Mesenchymal stem cell (in vitro differentiated cells and primary cell): ENCODE data around the gene NCOA4.

Experiments used
- DNase-seq: peaks from one replicate; pipeline ENCODE4 v3.0.0-alpha.2; 2013
- H2AFZ ChIP-seq: one replicate; pipeline ENCODE4 v1.6.1; 2013; ENCODE audit warnings: low read depth, mild to moderate bottlenecking, control low read depth, inconsistent platforms, low read length, moderate library complexity
- H2AK5ac ChIP-seq: 2 replicates; pipeline ENCODE4 v1.6.1; 2013; ENCODE audit warnings: low read length, moderate library complexity, mild to moderate bottlenecking, inconsistent platforms; ENCODE audit not compliant: severe bottlenecking
- H2BK120ac ChIP-seq: one replicate; pipeline ENCODE4 v1.6.1; 2013; ENCODE audit warnings: low read depth, mild to moderate bottlenecking, inconsistent platforms, low read length, moderate library complexity
- H2BK12ac ChIP-seq, 2 experiments: one replicate each; pipeline ENCODE4 v1.6.1; 2013; ENCODE audit warnings: inconsistent platforms in 2 of 2, low read length in 2 of 2, mild to moderate bottlenecking in 2 of 2, moderate library complexity in 2 of 2, control low read depth in 1 of 2
- H2BK15ac ChIP-seq: one replicate; pipeline ENCODE4 v1.6.1; 2013; ENCODE audit warnings: mild to moderate bottlenecking, low read depth, inconsistent platforms; ENCODE audit not compliant: poor library complexity, severe bottlenecking
- H2BK5ac ChIP-seq: 2 replicates; pipeline ENCODE4 v1.6.1; 2013; ENCODE audit warnings: low read depth, mild to moderate bottlenecking, low read length, control low read depth, inconsistent platforms; ENCODE audit not compliant: poor library complexity, severe bottlenecking
- H3K14ac ChIP-seq, 2 experiments: one replicate each; pipeline ENCODE4 v1.6.1; 2013; ENCODE audit warnings: inconsistent platforms in 2 of 2, low read length in 2 of 2, control low read depth in 1 of 2, mild to moderate bottlenecking in 1 of 2, moderate library complexity in 1 of 2
- H3K18ac ChIP-seq, 2 experiments: one replicate each; pipeline ENCODE4 v1.6.1; 2013; ENCODE audit warnings: inconsistent platforms in 2 of 2, low read length in 2 of 2, control low read depth in 1 of 2, low read depth in 1 of 2, mild to moderate bottlenecking in 1 of 2
- H3K23ac ChIP-seq, 2 experiments: one replicate each; pipeline ENCODE4 v1.6.1; 2013; ENCODE audit warnings: inconsistent platforms in 2 of 2, low read length in 2 of 2, mild to moderate bottlenecking in 2 of 2, moderate library complexity in 2 of 2, control low read depth in 1 of 2
- H3K27ac ChIP-seq: 2 replicates; pipeline ENCODE4 v1.5.1; 2013; ENCODE audit warnings: mild to moderate bottlenecking, moderate library complexity, low read length, control low read depth, inconsistent platforms; ENCODE audit not compliant: poor library complexity, severe bottlenecking
- H3K27me3 ChIP-seq, 2 experiments: 2 replicates each; pipeline versions ENCODE4 v1.6.1 to v1.7.0; 2013; ENCODE audit warnings: low read length in 2 of 2, mild to moderate bottlenecking in 2 of 2, moderate library complexity in 2 of 2, control low read depth in 1 of 2, inconsistent platforms in 1 of 2; ENCODE audit not compliant: control insufficient read depth in 1 of 2, insufficient read depth in 1 of 2
- H3K36me3 ChIP-seq, 2 experiments: 2 replicates each; pipeline versions ENCODE4 v1.6.1 to v1.7.0; 2013; ENCODE audit warnings: low read length in 2 of 2, control low read depth in 1 of 2, inconsistent platforms in 1 of 2, low read depth in 1 of 2, mild to moderate bottlenecking in 1 of 2; ENCODE audit not compliant: insufficient read depth in 2 of 2, control insufficient read depth in 1 of 2
- H3K4ac ChIP-seq, 2 experiments: one replicate each; pipeline ENCODE4 v1.6.1; 2013; ENCODE audit warnings: inconsistent platforms in 2 of 2, low read length in 2 of 2, mild to moderate bottlenecking in 2 of 2, moderate library complexity in 2 of 2, control low read depth in 1 of 2, low read depth in 1 of 2
- H3K4me1 ChIP-seq: 2 replicates; pipeline ENCODE4 v1.6.1; 2013; ENCODE audit warnings: low read depth, low read length, control low read depth; ENCODE audit not compliant: control insufficient read depth, insufficient read depth
- H3K4me2 ChIP-seq: 2 replicates; pipeline ENCODE4 v1.6.1; 2013; ENCODE audit warnings: low read length, mild to moderate bottlenecking, inconsistent platforms; ENCODE audit not compliant: poor library complexity, severe bottlenecking
- H3K4me3 ChIP-seq, 2 experiments: 2 replicates each; pipeline versions ENCODE4 v1.5.1 to v1.7.0; 2013; ENCODE audit warnings: low read length in 2 of 2, mild to moderate bottlenecking in 2 of 2, control low read depth in 1 of 2, low read depth in 1 of 2; ENCODE audit not compliant: insufficient read depth in 1 of 2
- H3K79me1 ChIP-seq: replicated peaks from 2 replicates; pipeline ENCODE4 v1.6.1; 2013; ENCODE audit warnings: mild to moderate bottlenecking, control low read depth, low read length, inconsistent platforms; ENCODE audit not compliant: poor library complexity, severe bottlenecking
- H3K9ac ChIP-seq: 2 replicates; pipeline ENCODE4 v1.7.0; 2013; ENCODE audit warnings: mild to moderate bottlenecking, low read length, moderate library complexity
- H3K9me3 ChIP-seq: 2 replicates; pipeline ENCODE4 v1.7.0; 2013; ENCODE audit warnings: mild to moderate bottlenecking, low read length; ENCODE audit not compliant: control insufficient read depth
- H4K8ac ChIP-seq: one replicate; pipeline ENCODE4 v1.6.1; 2013; ENCODE audit warnings: inconsistent platforms, mild to moderate bottlenecking, low read length, moderate library complexity
- H4K91ac ChIP-seq: one replicate; pipeline ENCODE4 v1.6.1; 2013; ENCODE audit warnings: mild to moderate bottlenecking, low read length, inconsistent platforms
- WGBS: methylation state at CpG from one replicate; pipeline ENCODE4 v1.1.7; 2013; ENCODE audit warnings: mixed read lengths; 5-methylcytosine and 5-hydroxymethylcytosine counted together

The NCOA4 gene

GRCh38 chr10:46046261-46046660 lies 15.8 kb upstream of the NCOA4 start, which contains the start of gene MSMB:
Gene MSMB (minus strand): TSS chr10:46046269. CDS start chr10:46046237, 32 bp downstream.
- no peak within 1 kb of the TSS for H3K23ac ChIP-seq
- no peak within 1 kb of the TSS for H3K14ac ChIP-seq
- H4K8ac ChIP-seq = no peak within 1 kb of the TSS
- H3K79me1 ChIP-seq = no peaks in the 10 kb centered on the region
- H4K91ac ChIP-seq = no peak within 1 kb of the TSS
- DNase-seq = no peak
- no peaks in the 10 kb centered on the region for H3K36me3 ChIP-seq
- H3K4me2 ChIP-seq = no peak within 1 kb of the TSS
- H3K9ac ChIP-seq = no peak within 1 kb of the TSS
- H2AFZ ChIP-seq = no peak within 1 kb of the TSS
- H3K4me1 ChIP-seq = no peaks in the 10 kb centered on the region
- 90% methylated on average over 5 of the region's 7 CpGs for WGBS
- no peak within 1 kb of the TSS for H3K4ac ChIP-seq
- H3K18ac ChIP-seq = no peak within 1 kb of the TSS
- no peak within 1 kb of the TSS for H2BK5ac ChIP-seq
- no peak within 1 kb of the TSS for H3K27ac ChIP-seq
- H2BK12ac ChIP-seq = no peak within 1 kb of the TSS
- peaks cover 22 to 39% of the 10 kb centered on the region in 2 experiments for H3K27me3 ChIP-seq
- H2BK15ac ChIP-seq = no peak within 1 kb of the TSS
- H3K9me3 ChIP-seq = no peaks in the 10 kb centered on the region
- no peak within 1 kb of the TSS for H2AK5ac ChIP-seq
- no peak within 1 kb of the TSS for H3K4me3 ChIP-seq
- no peak within 1 kb of the TSS for H2BK120ac ChIP-seq

GRCh38 chr10:46042527-46042926 lies 12.1 kb upstream of the NCOA4 start:
- Histone ChIP-seq H4K8ac (no peak overlapping the region), H3K27ac (no peak overlapping the region), H3K14ac (no peak overlapping the region), H3K9me3 (no peaks in the 10 kb centered on the region), H2BK15ac (no peak overlapping the region), H3K79me1 (no peaks in the 10 kb centered on the region), H2BK12ac (no peak overlapping the region), H3K4me2 (no peak overlapping the region), H3K36me3 (no peaks in the 10 kb centered on the region), H3K23ac (no peak overlapping the region), H3K4me3 (no peak overlapping the region), H3K27me3 (peaks cover 20% of the 10 kb centered on the region in 2 experiments), H2BK120ac (no peak overlapping the region), H3K18ac (no peak overlapping the region), H4K91ac (no peak overlapping the region), H2BK5ac (no peak overlapping the region), H3K4me1 (no peaks in the 10 kb centered on the region), H3K9ac (no peak overlapping the region), H3K4ac (no peak overlapping the region), H2AFZ (no peak overlapping the region), H2AK5ac (no peak overlapping the region)
- DNase-seq = no peak
- WGBS = 65% methylated on average over 4 of the region's 4 CpGs

- DNase-seq = no peak
- Histone ChIP-seq H3K27me3 (peaks cover 3 to 11% of the 10 kb centered on the region in 2 experiments), H2BK5ac (no peak overlapping the region), H4K91ac (no peak overlapping the region), H3K79me1 (no peaks in the 10 kb centered on the region), H2AK5ac (no peak overlapping the region), H2AFZ (no peak overlapping the region), H3K4me3 (no peak overlapping the region), H3K9me3 (no peaks in the 10 kb centered on the region), H2BK12ac (no peak overlapping the region), H3K4me1 (no peaks in the 10 kb centered on the region), H3K14ac (no peak overlapping the region), H3K9ac (no peak overlapping the region), H4K8ac (no peak overlapping the region), H3K4ac (no peak overlapping the region), H2BK120ac (no peak overlapping the region), H2BK15ac (no peak overlapping the region), H3K27ac (no peak overlapping the region), H3K23ac (no peak overlapping the region), H3K18ac (no peak overlapping the region), H3K4me2 (no peak overlapping the region), H3K36me3 (no peaks in the 10 kb centered on the region)
- WGBS = 89% methylated on average over 3 of the region's 3 CpGs
Measured at GRCh38 chr10:46040004-46040403, 9.6 kb upstream of the NCOA4 start.

GRCh38 chr10:46037107-46037825 lies 6.8 kb upstream of the NCOA4 start:
- no peak overlapping the region for H3K4ac ChIP-seq
- 93% methylated on average over 7 of the region's 8 CpGs for WGBS
- H2BK120ac ChIP-seq = no peak overlapping the region
- no peak overlapping the region for H3K14ac ChIP-seq
- H2BK12ac ChIP-seq = no peak overlapping the region
- H2AFZ ChIP-seq = no peak overlapping the region
- DNase-seq = no peak
- H3K79me1 ChIP-seq = no peaks in the 10 kb centered on the region
- H3K4me1 ChIP-seq = peaks cover 4% of the 10 kb centered on the region
- H3K9ac ChIP-seq = no peak overlapping the region
- H3K27me3 ChIP-seq = peaks cover 0 to 7% of the 10 kb centered on the region in 2 experiments
- H4K91ac ChIP-seq = no peak overlapping the region
- no peak overlapping the region for H3K4me2 ChIP-seq
- no peak overlapping the region for H3K23ac ChIP-seq
- H3K9me3 ChIP-seq = no peaks in the 10 kb centered on the region
- H3K27ac ChIP-seq = no peak overlapping the region
- no peak overlapping the region for H4K8ac ChIP-seq
- H3K4me3 ChIP-seq = no peak overlapping the region
- H2BK15ac ChIP-seq = no peak overlapping the region
- no peak overlapping the region for H3K18ac ChIP-seq
- no peaks in the 10 kb centered on the region for H3K36me3 ChIP-seq
- no peak overlapping the region for H2AK5ac ChIP-seq
- H2BK5ac ChIP-seq = no peak overlapping the region
